IgD-negative memory B cell (primary cell): ENCODE measurements around the gene ANXA8. TPM values are rescaled to one million over a fixed set of nuclear protein-coding genes. Genes with fewer than 3 reads are reported as not detected.

Experiments
- H3K27ac Mint-ChIP-seq, 3 donors: one replicate each; pipeline ENCODE4 v1.8.0; 2020 to 2022; ENCODE audit warnings: mild to moderate bottlenecking in 3 of 3, mixed read lengths in 3 of 3, moderate library complexity in 1 of 3
- H3K27me3 Mint-ChIP-seq: one replicate; pipeline ENCODE4 v1.8.0; 2021; ENCODE audit warnings: mixed read lengths
- H3K36me3 Mint-ChIP-seq: one replicate; pipeline ENCODE4 v1.8.0; 2020; ENCODE audit warnings: mild to moderate bottlenecking, mixed read lengths
- H3K4me1 Mint-ChIP-seq, 3 donors: one replicate each; pipeline ENCODE4 v1.8.0; 2020 to 2022; ENCODE audit warnings: mixed read lengths in 3 of 3, mild to moderate bottlenecking in 1 of 3
- H3K4me3 Mint-ChIP-seq, 4 donors: one replicate each; pipeline ENCODE4 v1.8.0; 2020 to 2022; ENCODE audit warnings: mild to moderate bottlenecking in 4 of 4, mixed read lengths in 4 of 4, moderate library complexity in 3 of 4
- H3K9me3 Mint-ChIP-seq, 3 donors: one replicate each; pipeline ENCODE4 v1.8.0; 2020 to 2021; ENCODE audit warnings: mixed read lengths in 3 of 3, mild to moderate bottlenecking in 1 of 3
- polyA plus RNA-seq: library from polyadenylated mRNA; unstranded; fragments of 300-500 nt; fragmentation: Illumina TruSeq; gene quantifications from one replicate; pipeline ENCODE4 v1.2.3, GENCODE V29; 2021

ANXA8 gene
- polyA plus RNA-seq, 1 donor from 2014 or later = not detected

DNA sequence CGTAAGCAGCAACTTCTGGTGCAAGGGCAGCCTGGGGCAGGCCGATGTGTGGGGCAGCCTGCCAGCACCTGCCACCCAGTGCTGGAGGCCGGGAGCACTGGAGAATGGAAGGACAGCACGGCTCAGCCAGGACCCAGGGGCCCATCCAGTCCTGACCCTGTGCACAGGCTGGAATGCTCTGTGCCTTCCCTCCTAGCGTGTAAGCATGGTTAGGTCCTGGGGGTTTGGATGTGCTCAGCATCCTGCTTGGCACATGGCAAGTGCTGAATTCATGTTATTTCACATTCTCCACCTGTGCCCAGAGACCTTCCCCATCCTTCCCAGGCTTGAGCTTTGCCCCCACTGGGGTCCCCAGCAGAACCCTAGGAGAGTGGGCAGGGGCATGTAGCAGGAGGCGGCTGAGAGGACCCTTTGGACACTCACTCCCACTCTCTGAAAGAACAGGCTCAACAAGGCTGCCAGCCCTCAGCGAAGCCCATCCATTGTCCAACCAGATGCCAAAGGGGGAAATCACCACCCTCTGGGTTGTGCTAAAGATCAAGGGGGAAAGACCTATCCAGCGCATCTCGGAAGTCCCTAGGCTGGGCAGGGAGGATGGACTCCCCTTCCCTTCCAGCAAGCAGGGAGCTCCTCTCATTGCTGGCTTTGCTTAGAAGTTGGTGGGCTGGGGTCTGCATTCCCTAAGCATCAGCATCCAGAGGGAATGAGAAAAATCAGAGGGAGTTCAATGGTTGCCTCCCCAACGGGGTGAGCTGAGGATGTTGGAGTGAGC is 29.7 kb downstream of the ANXA8 start:
- no peaks in the 10 kb centered on the region for H3K9me3 Mint-ChIP-seq
- no peak overlapping the region for H3K27ac Mint-ChIP-seq
- peaks cover 0 to under 1% (median 0%) of the 10 kb centered on the region in 3 donors for H3K4me1 Mint-ChIP-seq
- peaks cover 3% of the 10 kb centered on the region for H3K27me3 Mint-ChIP-seq
- H3K36me3 Mint-ChIP-seq = no peaks in the 10 kb centered on the region
- no peak overlapping the region for H3K4me3 Mint-ChIP-seq

DNA sequence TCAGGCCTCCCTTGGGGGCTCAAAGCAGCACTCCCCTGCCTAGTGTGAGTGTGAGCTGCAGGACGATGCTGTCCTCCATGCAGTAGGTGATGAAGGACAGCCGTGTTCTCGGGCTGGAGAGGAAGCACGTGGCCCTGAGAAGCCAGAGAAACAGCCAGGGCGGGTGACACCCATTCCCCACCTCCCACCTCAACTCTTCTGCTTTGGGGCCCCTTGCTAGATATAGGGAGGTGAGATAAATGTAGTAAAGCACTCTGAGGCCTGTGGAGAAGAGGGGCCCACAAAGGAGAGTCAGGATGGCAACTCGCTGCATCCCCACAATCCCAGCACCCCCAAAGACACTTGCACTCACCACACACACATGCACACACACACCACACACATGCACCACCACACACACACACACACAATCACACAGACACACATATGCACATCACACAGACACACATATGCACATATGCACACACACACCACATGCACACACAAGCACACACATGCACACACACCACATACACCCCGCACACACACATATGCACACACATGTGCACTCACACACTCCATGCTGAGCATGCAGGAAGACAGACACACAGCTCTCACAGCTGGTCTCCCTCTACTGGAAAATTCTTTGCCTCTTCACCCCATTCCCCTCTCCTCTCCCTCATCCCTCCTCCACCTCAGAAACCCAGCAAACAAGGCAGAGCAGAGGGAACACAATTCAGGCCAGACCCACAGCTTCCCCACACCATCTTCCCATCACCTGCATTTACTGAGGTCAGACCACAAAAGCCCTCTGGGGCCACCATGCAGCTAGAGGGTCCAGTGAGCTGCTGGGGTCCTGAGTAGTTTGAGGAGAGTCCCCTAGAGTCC is 30.5 kb downstream of the ANXA8 start:
- Mint-ChIP-seq H3K36me3 (no peaks in the 10 kb centered on the region), H3K4me1 (peaks cover 0 to 6% (median 3%) of the 10 kb centered on the region in 3 donors), H3K9me3 (no peaks in the 10 kb centered on the region), H3K27me3 (peaks cover 3% of the 10 kb centered on the region), H3K27ac (no peak overlapping the region), H3K4me3 (no peak overlapping the region)

DNA sequence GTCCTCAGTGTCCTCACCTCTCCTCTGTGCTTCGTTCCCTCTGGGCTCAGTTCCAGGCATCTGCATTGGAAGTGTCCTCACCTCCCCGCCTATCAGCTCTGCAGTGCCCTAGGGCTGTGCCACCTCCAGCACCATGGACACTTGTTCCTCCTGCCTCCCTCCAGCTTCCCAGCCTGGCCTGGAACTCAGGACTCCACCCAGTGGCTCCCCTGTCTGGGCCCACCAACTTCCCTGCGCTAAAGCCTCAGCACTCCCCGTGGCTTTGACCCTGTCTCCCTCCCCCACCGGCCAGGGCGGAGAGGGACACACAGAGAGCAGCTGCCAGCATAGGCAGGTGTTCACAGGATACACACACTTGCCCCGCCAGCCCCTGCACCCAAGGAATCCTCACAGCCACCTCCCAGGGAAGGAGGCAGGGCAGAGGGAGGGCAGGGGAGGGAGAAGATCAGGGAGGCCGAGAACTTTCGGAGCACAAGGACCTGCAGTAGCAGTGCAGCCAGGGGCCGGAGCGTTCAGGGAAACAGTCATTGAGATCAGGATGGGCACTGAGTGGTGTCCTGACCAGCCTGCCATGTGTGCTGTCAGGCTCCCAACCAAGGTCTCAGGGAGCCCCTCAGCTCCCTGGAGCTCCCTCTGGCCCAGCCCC is 31.3 kb downstream of the ANXA8 start:
- Mint-ChIP-seq H3K36me3 (no peaks in the 10 kb centered on the region), H3K4me3 (no peak overlapping the region), H3K27ac (no peak overlapping the region), H3K9me3 (no peaks in the 10 kb centered on the region), H3K4me1 (peaks cover 0 to 10% (median 3%) of the 10 kb centered on the region in 3 donors), H3K27me3 (peaks cover 3% of the 10 kb centered on the region)

DNA sequence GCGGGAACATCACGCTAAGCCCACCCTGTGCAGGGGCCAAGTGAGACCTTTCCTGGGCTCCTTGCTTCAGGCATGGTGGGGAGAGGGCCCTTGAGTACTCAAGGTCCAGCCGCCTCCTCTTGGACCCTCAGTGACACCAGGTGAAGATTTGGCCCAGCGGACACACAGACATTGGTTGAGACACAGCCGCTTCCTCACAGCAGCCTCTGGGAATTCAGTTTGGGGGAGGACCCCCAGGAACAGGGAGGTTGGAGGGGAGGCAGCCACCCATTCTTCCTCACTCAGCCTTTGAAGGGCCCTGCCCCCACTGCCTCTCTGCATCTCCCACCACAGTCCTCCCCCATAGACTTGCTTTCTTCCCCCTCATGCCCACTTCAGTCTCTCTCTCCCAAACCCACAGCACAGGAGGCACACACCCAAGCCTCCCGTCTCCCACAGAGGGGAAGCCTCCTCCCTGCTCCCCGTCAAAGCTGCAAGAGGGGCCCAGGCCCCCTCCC is 31.9 kb downstream of the ANXA8 start:
- Mint-ChIP-seq H3K4me3 (no peak overlapping the region), H3K4me1 (peaks cover 0 to 10% (median 3%) of the 10 kb centered on the region in 3 donors), H3K27ac (no peak overlapping the region)

DNA sequence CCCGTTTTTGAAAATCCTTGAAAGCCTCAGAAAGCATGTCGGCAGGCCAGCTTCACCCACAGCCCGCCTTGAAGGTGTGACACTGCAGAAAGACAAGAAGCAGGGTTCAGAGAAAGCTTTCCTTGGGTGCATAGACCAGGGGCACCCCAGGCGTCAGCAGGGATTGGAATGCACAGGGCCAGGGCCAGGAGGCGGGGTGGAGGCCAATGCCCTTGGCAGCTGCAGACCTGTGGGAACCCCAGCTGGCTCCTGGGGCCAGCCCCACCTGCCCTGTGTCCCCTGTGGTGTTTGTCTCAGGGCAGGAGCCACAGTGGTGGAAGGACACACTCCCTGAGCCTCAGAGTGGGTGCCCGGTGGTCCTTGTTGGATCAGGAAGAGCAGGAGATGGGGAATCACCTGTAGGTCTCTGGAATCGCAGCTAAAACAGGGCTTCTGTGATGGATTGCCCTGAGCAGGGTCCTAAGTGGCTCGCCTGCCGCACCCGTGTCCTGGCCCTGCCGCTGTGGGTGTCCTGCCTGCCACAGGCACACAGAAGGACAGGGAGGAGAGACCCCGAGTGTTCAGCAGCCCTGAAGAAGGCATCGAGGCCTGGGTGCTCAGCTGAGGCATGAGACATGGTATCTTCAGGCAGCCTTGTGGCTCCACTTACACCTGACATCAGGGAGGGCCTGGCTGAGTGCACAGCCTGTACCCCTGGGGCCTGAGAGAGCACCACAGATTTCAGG is 32.5 kb downstream of the ANXA8 start:
- Mint-ChIP-seq H3K4me3 (no peak overlapping the region), H3K36me3 (no peaks in the 10 kb centered on the region), H3K27ac (no peak overlapping the region), H3K27me3 (peaks cover 3% of the 10 kb centered on the region), H3K4me1 (peaks cover 0 to 10% (median 3%) of the 10 kb centered on the region in 3 donors), H3K9me3 (no peaks in the 10 kb centered on the region)

More for the DNA sequence above, 31.9 kb downstream of the ANXA8 start:
- Mint-ChIP-seq H3K27me3 (peaks cover 3% of the 10 kb centered on the region), H3K36me3 (no peaks in the 10 kb centered on the region), H3K9me3 (no peaks in the 10 kb centered on the region)

DNA sequence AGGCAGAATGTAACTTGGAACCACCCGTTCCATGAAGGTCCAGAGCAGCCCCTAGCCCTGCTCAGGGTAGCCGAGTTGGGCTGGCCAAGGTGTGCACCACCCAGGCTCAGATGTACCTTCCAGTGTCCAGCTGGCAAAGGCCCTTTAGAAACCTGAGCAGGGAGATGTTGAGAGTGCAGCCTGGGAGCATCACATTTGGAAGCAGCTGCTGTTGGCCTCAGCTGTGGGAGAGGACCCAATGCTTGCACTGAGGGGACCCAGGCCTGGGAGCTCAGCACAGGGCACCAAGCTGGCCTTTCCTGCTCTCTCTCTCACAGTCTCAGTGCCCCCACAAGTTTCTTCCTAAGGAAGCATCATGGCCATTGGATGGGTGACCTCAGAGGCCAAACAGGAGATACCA is 33.5 kb downstream of the ANXA8 start:
- H3K36me3 Mint-ChIP-seq = no peaks in the 10 kb centered on the region

DNA sequence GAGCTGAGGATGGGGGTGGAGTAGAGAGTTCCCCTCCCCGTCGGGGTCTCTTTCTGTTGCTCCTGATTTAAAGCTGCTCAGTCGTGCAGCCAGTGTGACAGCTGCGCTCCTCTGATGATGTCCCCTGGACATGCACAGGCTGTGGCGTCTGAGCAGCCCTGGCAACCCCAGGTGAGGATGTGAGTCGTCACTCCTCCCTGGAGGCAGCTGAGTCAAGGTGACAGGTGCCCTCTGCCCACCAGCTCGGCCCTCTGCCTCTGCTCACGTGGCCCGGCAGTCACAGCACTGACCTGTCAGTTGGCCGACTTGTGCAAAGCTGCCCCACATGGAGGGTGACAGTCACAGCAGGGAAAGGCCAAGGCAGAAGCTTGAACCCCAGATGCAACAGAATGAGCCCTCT is 33.9 kb downstream of the ANXA8 start:
- Mint-ChIP-seq H3K4me3 (no peak overlapping the region), H3K4me1 (peaks cover 0 to 10% (median 3%) of the 10 kb centered on the region in 3 donors), H3K9me3 (peaks cover 0 to 12% (median 9%) of the 10 kb centered on the region in 3 donors), H3K27me3 (peaks cover 3% of the 10 kb centered on the region), H3K27ac (no peak overlapping the region), H3K36me3 (no peaks in the 10 kb centered on the region)

More for the DNA sequence above, 33.5 kb downstream of the ANXA8 start:
- H3K9me3 Mint-ChIP-seq = peaks cover 0 to 7% (median 6%) of the 10 kb centered on the region in 3 donors
- H3K4me1 Mint-ChIP-seq = peaks cover 0 to 10% (median 3%) of the 10 kb centered on the region in 3 donors
- no peak overlapping the region for H3K27ac Mint-ChIP-seq
- H3K27me3 Mint-ChIP-seq = peaks cover 3% of the 10 kb centered on the region
- no peak overlapping the region for H3K4me3 Mint-ChIP-seq

DNA sequence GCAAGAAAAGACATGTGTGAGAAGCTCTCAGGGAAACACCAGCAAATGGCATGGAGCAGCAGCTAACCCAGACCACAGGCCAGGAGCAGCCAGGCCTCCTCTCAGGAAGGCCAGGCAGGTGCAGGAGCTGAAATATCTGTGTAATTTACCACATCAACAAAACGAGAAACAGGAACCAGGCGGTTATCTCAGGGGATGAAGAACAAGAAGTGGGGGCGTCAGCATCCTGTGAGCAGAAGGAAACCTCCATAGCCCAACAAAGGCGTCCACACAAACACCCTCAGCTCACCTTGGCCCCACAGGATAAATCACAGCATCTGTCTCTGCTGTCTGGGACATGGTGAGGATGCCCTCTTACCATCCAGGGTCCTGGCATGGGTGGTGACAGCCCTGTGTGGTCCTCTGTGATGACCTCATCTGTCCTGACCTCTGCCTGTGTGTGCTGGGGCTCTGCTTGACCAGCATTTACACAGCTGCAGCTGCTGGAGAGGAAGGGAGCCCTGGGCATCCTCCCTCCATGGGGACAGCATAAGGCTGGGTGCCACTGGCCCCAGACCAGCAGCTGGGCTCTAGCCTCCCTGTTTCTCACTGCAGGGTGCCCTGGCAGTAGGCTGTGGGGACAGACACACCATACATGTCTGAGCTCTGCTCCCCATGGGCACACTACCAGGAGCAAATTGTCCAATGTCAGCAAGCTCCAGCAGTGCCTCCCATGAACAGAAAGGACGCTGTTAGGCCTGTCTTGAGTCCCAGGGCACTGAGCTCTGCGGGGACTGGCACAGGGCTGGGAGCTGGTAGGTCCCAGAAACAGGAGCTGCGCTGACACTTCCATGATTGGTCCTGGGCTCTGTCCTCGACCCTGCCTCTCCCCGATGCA is 34.6 kb downstream of the ANXA8 start:
- peaks cover 0 to 10% (median 3%) of the 10 kb centered on the region in 3 donors for H3K4me1 Mint-ChIP-seq
- H3K4me3 Mint-ChIP-seq = no peak overlapping the region
- H3K9me3 Mint-ChIP-seq = peaks cover 0 to 12% (median 9%) of the 10 kb centered on the region in 3 donors
- peak overlapping the region in 1 of 3 donors; percentile 63 for H3K27ac Mint-ChIP-seq
- H3K27me3 Mint-ChIP-seq = peaks cover 3% of the 10 kb centered on the region
- no peaks in the 10 kb centered on the region for H3K36me3 Mint-ChIP-seq

DNA sequence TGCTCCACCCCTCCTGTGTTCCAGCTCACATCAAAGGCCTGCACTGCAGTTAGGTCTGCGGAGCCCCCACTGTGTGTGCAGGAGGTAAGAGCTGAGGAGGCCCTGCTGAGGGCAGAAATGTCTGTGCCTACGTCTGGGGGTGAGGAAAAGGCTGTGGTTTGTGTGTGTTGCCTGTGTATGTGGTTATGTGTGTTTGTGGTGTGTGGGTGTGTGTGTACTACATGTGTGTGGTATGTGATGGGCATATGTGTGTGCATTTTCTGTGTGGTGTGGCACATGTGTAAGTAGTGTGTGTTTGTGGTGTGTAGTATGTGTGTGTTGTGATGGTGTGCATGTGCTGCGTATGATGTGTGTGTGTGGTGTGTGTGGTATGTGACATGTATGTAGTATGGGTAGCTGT is 36.2 kb downstream of the ANXA8 start:
- H3K36me3 Mint-ChIP-seq = no peaks in the 10 kb centered on the region
- H3K4me1 Mint-ChIP-seq = peaks cover 0 to 10% (median 3%) of the 10 kb centered on the region in 3 donors
- H3K27ac Mint-ChIP-seq = no peak overlapping the region

DNA sequence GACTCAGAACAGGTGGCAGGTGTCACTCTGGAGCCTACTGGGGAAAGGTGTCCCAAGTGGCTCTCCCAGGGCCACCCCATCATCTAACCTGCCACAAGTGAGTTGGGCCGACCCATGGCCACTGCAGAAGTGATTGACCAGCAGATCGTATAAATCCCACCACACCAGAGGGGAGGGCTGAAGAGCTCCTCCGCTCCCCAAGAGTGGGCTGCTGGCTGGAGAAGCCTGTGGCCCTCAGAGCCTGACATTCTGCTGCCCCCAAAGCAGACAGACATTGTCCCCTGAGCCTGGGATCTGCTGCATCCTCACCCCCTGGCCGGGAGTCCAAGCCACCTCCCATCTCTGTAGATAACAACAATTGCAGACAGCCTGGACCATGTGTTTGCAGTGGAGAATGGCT is 36.7 kb downstream of the ANXA8 start:
- H3K27ac Mint-ChIP-seq = peak overlapping the region in 1 of 3 donors; percentile 51
- peaks cover 0 to 10% (median 3%) of the 10 kb centered on the region in 3 donors for H3K4me1 Mint-ChIP-seq
- H3K4me3 Mint-ChIP-seq = no peak overlapping the region
- H3K27me3 Mint-ChIP-seq = peaks cover 4% of the 10 kb centered on the region
- no peaks in the 10 kb centered on the region for H3K36me3 Mint-ChIP-seq
- peaks cover 0 to 16% (median 9%) of the 10 kb centered on the region in 3 donors for H3K9me3 Mint-ChIP-seq

More for the DNA sequence above, 36.2 kb downstream of the ANXA8 start:
- Mint-ChIP-seq H3K27me3 (peaks cover 4% of the 10 kb centered on the region), H3K4me3 (no peak overlapping the region), H3K9me3 (peaks cover 0 to 16% (median 9%) of the 10 kb centered on the region in 3 donors)

DNA sequence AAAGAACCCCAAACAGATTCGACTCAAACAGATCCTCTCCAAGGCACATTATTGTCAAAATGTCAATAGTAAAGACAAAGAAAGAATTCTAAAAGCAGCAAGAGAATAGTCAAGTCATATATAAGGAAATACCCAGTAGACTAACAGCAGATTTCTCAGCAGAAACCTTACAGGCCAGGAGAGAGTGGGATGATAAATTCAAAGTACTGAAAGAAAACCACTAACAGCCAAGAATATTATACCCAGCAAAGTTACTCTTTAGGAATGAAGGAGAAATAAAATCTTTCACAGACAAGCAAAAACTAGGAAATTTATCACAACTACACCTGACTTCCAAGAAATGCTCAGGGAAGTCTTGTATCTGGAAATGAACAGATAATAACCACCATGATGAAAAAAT is 38.2 kb downstream of the ANXA8 start:
- Mint-ChIP-seq H3K36me3 (no peaks in the 10 kb centered on the region), H3K27me3 (peaks cover 13% of the 10 kb centered on the region), H3K4me1 (peaks cover 0 to 10% (median 3%) of the 10 kb centered on the region in 3 donors), H3K4me3 (no peak overlapping the region), H3K9me3 (peaks cover 0 to 16% (median 9%) of the 10 kb centered on the region in 3 donors), H3K27ac (no peak overlapping the region)

DNA sequence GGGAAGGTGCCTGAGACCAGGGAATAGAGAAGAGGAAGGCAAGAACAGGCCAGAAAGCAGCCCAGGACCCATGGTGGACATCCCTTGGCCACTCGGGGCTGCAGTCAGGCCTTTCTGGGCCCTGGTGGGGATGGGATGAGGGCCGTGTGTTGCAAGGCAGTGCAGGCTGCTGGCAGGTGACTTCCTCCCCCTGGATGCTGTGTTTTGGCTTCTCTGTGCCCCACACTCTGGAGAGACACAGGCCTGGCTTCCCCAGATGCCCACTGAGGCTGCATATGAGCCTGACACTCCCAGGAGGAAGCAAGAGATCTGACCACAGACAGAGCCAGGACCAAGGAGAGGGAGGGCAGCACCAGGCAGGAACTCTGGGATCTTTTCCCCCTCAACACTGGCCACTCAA is 39.9 kb downstream of the ANXA8 start:
- Mint-ChIP-seq H3K36me3 (no peaks in the 10 kb centered on the region), H3K4me3 (no peak overlapping the region), H3K4me1 (peaks cover 0 to 9% (median 3%) of the 10 kb centered on the region in 3 donors), H3K9me3 (peaks cover 0 to 16% (median 9%) of the 10 kb centered on the region in 3 donors), H3K27me3 (peaks cover 10% of the 10 kb centered on the region), H3K27ac (no peak overlapping the region)

DNA sequence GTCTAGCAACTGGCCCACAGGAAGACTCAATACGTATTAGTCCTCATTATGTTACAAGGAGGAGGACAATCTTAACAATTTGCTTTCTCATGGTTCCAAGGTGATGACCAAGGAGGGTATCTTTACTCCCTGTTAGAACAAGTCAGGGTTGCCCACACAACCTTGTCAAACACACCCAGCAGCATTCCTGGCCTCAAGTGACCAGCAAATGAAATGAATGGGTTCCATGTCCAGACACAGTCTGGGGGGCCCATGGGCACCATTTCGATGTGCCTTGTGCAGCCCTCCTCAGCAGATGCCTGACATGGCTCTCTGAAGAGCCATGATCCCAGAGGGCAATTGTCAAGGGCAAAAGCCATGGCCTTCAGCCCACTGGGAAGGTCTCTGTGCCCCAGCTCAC is 40.8 kb downstream of the ANXA8 start:
- Mint-ChIP-seq H3K36me3 (no peaks in the 10 kb centered on the region), H3K27me3 (peaks cover 13% of the 10 kb centered on the region), H3K4me1 (peaks cover 0 to 2% (median 0%) of the 10 kb centered on the region in 3 donors), H3K9me3 (peaks cover 4 to 23% (median 11%) of the 10 kb centered on the region in 3 donors), H3K4me3 (no peak overlapping the region), H3K27ac (no peak overlapping the region)
